GM23248 (cell line): Measurements from ENCODE around the gene DDX10. TPM values are rescaled to one million over a fixed set of nuclear protein-coding genes. Genes with fewer than 3 reads are reported as not detected.
A peak's percentile ranks its signal among the peaks of the same experiment; 100 is the strongest.

Experiments
- DNase-seq: peaks from one replicate; pipeline ENCODE4 v3.0.0-alpha.2; 2015
- H2AFZ ChIP-seq: fragments of 200-600 bp; sonication (generic); 2 replicates; pipeline ENCODE4 v1.6.1; 2016; ENCODE audit warnings: antibody characterized with exemption
- H3F3A ChIP-seq: fragments of 200-600 bp; sonication (generic); 2 replicates; pipeline ENCODE4 v1.6.1; 2016; ENCODE audit warnings: mild to moderate bottlenecking, antibody characterized with exemption, mixed run types; ENCODE audit not compliant: insufficient read depth
- H3K27ac ChIP-seq: fragments of 200-600 bp; sonication (generic); 2 replicates; pipeline ENCODE4 v1.5.1; 2016; ENCODE audit warnings: mild to moderate bottlenecking
- H3K27me3 ChIP-seq: fragments of 200-600 bp; sonication (generic); replicated peaks from 2 replicates; pipeline ENCODE4 v1.6.1; 2016; ENCODE audit warnings: mild to moderate bottlenecking; ENCODE audit not compliant: insufficient read depth
- H3K36me3 ChIP-seq: fragments of 200-600 bp; sonication (generic); 2 replicates; pipeline ENCODE4 v1.6.1; 2016; ENCODE audit warnings: low read depth, mild to moderate bottlenecking
- H3K4me1 ChIP-seq: fragments of 200-600 bp; sonication (generic); 2 replicates; pipeline ENCODE4 v1.6.1; 2016; ENCODE audit warnings: mild to moderate bottlenecking; ENCODE audit not compliant: insufficient read depth
- H3K4me2 ChIP-seq: fragments of 200-600 bp; sonication (generic); one replicate; pipeline ENCODE4 v1.6.1; 2016; ENCODE audit warnings: mild to moderate bottlenecking; ENCODE audit not compliant: unreplicated experiment
- H3K4me3 ChIP-seq: fragments of 200-600 bp; sonication (generic); 2 replicates; pipeline ENCODE4 v1.5.1; 2016; ENCODE audit warnings: mild to moderate bottlenecking
- H3K79me2 ChIP-seq: fragments of 200-600 bp; sonication (generic); 2 replicates; pipeline ENCODE4 v1.6.1; 2016; ENCODE audit warnings: mild to moderate bottlenecking; ENCODE audit not compliant: insufficient read depth
- H3K9ac ChIP-seq: fragments of 200-600 bp; sonication (generic); 2 replicates; pipeline ENCODE4 v1.6.1; 2016; ENCODE audit warnings: mild to moderate bottlenecking
- H3K9me2 ChIP-seq: fragments of 200-600 bp; sonication (generic); 2 replicates; pipeline ENCODE4 v1.6.1; 2016; ENCODE audit warnings: mixed run types, mild to moderate bottlenecking, moderate library complexity; ENCODE audit not compliant: insufficient read depth
- H3K9me3 ChIP-seq: fragments of 200-600 bp; sonication (generic); one replicate; pipeline ENCODE4 v1.6.1; 2017; ENCODE audit warnings: low read depth
- H4K20me1 ChIP-seq: fragments of 200-600 bp; sonication (generic); 2 replicates; pipeline ENCODE4 v1.6.0; 2016; ENCODE audit not compliant: insufficient read depth
- EZH2 ChIP-seq: fragments of 200-600 bp; sonication (generic); IDR thresholded peaks from 2 replicates; pipeline ENCODE4 v1.6.1; 2018; ENCODE audit warnings: antibody characterized with exemption, mild to moderate bottlenecking; ENCODE audit not compliant: insufficient read depth, poor library complexity, severe bottlenecking
- EZH2phosphoT487 ChIP-seq: fragments of 200-600 bp; sonication (generic); IDR thresholded peaks from 2 replicates; pipeline ENCODE4 v1.6.1; 2018; ENCODE audit warnings: antibody characterized with exemption, moderate library complexity, mild to moderate bottlenecking, low read depth; ENCODE audit not compliant: insufficient read depth
- WGBS, 2 experiments: methylation state at CpG; one replicate each; pipeline ENCODE4 v1.1.6; 2015 to 2017; ENCODE audit warnings: low lambda C conversion rate in 2 of 2, low coverage in 1 of 2; ENCODE audit errors: missing lambda C conversion rate in 2 of 2; 5-methylcytosine and 5-hydroxymethylcytosine counted together
- in situ Hi-C: fragments of 300-500 bp; cut with MboI; formaldehyde crosslinking; loops from 2 replicates; pipeline ENCODE4 v1.15.0; 2020
- polyA plus RNA-seq: library from polyadenylated mRNA; unstranded; fragments of >200 nt; fragmentation: Nextera tagmentation; extraction: Ambion mirVana; gene quantifications from 2 replicates; pipeline ENCODE4 v1.2.1, GENCODE V29; 2016
- total RNA-seq: library from RNA; depleted of rRNA; stranded (reverse); fragments of >200 nt; shearing (Covaris generic); gene quantifications from 2 replicates; pipeline ENCODE4 v1.2.3, GENCODE V29; 2014

DDX10 gene
- total and polyA plus RNA-seq, 2 experiments from 2014 or later, result 23.6 to 31.2 TPM

- H3K4me2 ChIP-seq, result peak overlapping the region; percentile 19
- H3K4me1 ChIP-seq, result peaks cover 11% of the 10 kb centered on the region
- no peak for TF ChIP-seq EZH2
- peak; percentile 99 for TF ChIP-seq EZH2phosphoT487
- H2AFZ ChIP-seq, result no peak overlapping the region
- H3K9me2 ChIP-seq, result no peaks in the 10 kb centered on the region
- no peaks in the 10 kb centered on the region for H3K27me3 ChIP-seq
- H3K79me2 ChIP-seq, result no peaks in the 10 kb centered on the region
- DNase-seq, result peak; percentile 95
- 59 to 61% methylated on average over 12 of the region's 12 CpGs for WGBS, 2 experiments
- H3K36me3 ChIP-seq, result no peaks in the 10 kb centered on the region
- peak overlapping the region; percentile 52 for H3K27ac ChIP-seq
- in situ Hi-C loops, result no loop called here
- no peak overlapping the region for H3K9ac ChIP-seq
- H4K20me1 ChIP-seq, result no peaks in the 10 kb centered on the region
- H3K9me3 ChIP-seq, result no peaks in the 10 kb centered on the region
- no peak overlapping the region for H3K4me3 ChIP-seq
- H3F3A ChIP-seq, result no peaks in the 10 kb centered on the region
These were observed 308.7 kb downstream of the DDX10 start for GRCh38 chr11:108973402-108974162.

- no peak for DNase-seq
- no peaks in the 10 kb centered on the region for H3K9me3 ChIP-seq
- no peak overlapping the region for H3K4me2 ChIP-seq
- WGBS, 2 experiments, result 88 to 100% methylated on average over 2 of the region's 2 CpGs
- no peak overlapping the region for H3K4me3 ChIP-seq
- no peaks in the 10 kb centered on the region for H3F3A ChIP-seq
- no peaks in the 10 kb centered on the region for H3K9me2 ChIP-seq
- no peaks in the 10 kb centered on the region for H3K36me3 ChIP-seq
- no peaks in the 10 kb centered on the region for H4K20me1 ChIP-seq
- no peak overlapping the region for H3K27ac ChIP-seq
- no peaks in the 10 kb centered on the region for H3K27me3 ChIP-seq
- TF ChIP-seq EZH2phosphoT487 (no peak), EZH2 (no peak)
- no peak overlapping the region for H3K9ac ChIP-seq
- in situ Hi-C loops, result no loop called here
- H3K4me1 ChIP-seq, result peaks cover 11% of the 10 kb centered on the region
- H2AFZ ChIP-seq, result no peak overlapping the region
- no peaks in the 10 kb centered on the region for H3K79me2 ChIP-seq
These were observed 310.2 kb downstream of the DDX10 start for GRCh38 chr11:108975026-108975425.

DNA sequence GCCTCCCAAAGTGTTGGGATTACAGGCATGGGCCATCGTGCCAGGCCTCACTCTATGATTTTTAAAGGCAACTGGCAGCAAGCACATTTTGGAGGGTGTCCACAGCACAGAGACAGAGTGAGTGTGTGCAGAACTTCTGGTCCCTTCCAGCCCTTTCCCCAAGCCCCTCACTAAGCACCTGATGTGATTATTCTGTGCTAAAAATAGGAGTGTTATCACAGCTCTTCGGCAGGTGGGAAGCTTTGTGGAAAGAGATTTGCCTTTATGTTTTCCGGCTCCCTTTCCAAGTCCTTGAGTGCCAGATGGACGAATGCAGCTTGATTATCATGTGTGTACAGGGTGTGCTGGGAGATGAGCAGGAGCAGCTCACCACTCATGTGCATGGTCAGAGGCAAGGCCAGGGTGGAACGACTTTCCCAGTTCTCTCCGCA lies 310.8 kb downstream of the DDX10 start:
- Histone ChIP-seq H3K9me3 (no peaks in the 10 kb centered on the region), H3K27ac (no peak overlapping the region), H3K4me1 (peaks cover 11% of the 10 kb centered on the region), H3K4me3 (no peak overlapping the region), H3F3A (no peaks in the 10 kb centered on the region), H3K79me2 (no peaks in the 10 kb centered on the region), H3K9me2 (no peaks in the 10 kb centered on the region), H3K27me3 (no peaks in the 10 kb centered on the region), H2AFZ (no peak overlapping the region), H4K20me1 (no peaks in the 10 kb centered on the region), H3K9ac (no peak overlapping the region), H3K4me2 (no peak overlapping the region), H3K36me3 (no peaks in the 10 kb centered on the region)
- WGBS, 2 experiments, result 68 to 71% methylated on average over 6 of the region's 6 CpGs
- DNase-seq, result no peak
- TF ChIP-seq EZH2phosphoT487 (no peak), EZH2 (no peak)
- in situ Hi-C loops, result no loop called here

- Histone ChIP-seq H2AFZ (no peak overlapping the region), H3K79me2 (no peaks in the 10 kb centered on the region), H3K27me3 (no peaks in the 10 kb centered on the region), H3K4me1 (peaks cover 33% of the 10 kb centered on the region), H3K9ac (0 out of 2 replicates have a peak overlapping the region, but pooled peaks have one; percentile 34), H3K4me2 (peak overlapping the region; percentile 3), H3K9me3 (no peaks in the 10 kb centered on the region), H4K20me1 (no peaks in the 10 kb centered on the region), H3K36me3 (no peaks in the 10 kb centered on the region), H3F3A (peaks cover 24% of the 10 kb centered on the region), H3K27ac (peak overlapping the region; percentile 56), H3K4me3 (no peak overlapping the region), H3K9me2 (no peaks in the 10 kb centered on the region)
- WGBS, 2 experiments, result 60 to 71% methylated on average over 6 of the region's 6 CpGs
- TF ChIP-seq EZH2phosphoT487 (no peak), EZH2 (no peak)
- in situ Hi-C loops, result no loop called here
- peak; percentile 68 for DNase-seq
These were observed 319.0 kb downstream of the DDX10 start for GRCh38 chr11:108983636-108984420.
